GM12891 (cell line): ENCODE results near the gene ANKS1B.

Experiments used
- DNase-seq: peaks from one replicate; pipeline ENCODE4 v3.0.0; 2011; ENCODE audit warnings: low spot score; ENCODE audit not compliant: insufficient read length
- FAIRE-seq: peaks from 2 replicates; lab custom pipeline; 2011; peaks lifted over from hg19 to GRCh38; lab: Jason Lieb, UNC
- PAX5 ChIP-seq: IDR thresholded peaks from 2 replicates; pipeline ENCODE4 v1.6.1; 2011; ENCODE audit warnings: low read length, moderate library complexity, mild to moderate bottlenecking; ENCODE audit not compliant: insufficient read depth, severe bottlenecking
- POLR2A ChIP-seq: IDR thresholded peaks from 2 replicates; pipeline ENCODE4 v1.6.1; 2011; ENCODE audit warnings: low read depth, low read length, control low read depth
- POLR2AphosphoS5 ChIP-seq: IDR thresholded peaks from 2 replicates; pipeline ENCODE4 v1.6.1; 2011; ENCODE audit warnings: low read depth, low read length, control low read depth
- POU2F2 ChIP-seq: IDR thresholded peaks from 2 replicates; pipeline ENCODE4 v1.6.1; 2011; ENCODE audit warnings: low read depth, mild to moderate bottlenecking, control low read depth, low read length, moderate library complexity
- SPI1 ChIP-seq: IDR thresholded peaks from 2 replicates; pipeline ENCODE4 v1.6.1; 2011; ENCODE audit warnings: low read depth, low read length, control low read depth
- TAF1 ChIP-seq: IDR thresholded peaks from 2 replicates; pipeline ENCODE4 v1.6.1; 2011; ENCODE audit warnings: low read depth, low read length, control low read depth

ANKS1B gene

DNA sequence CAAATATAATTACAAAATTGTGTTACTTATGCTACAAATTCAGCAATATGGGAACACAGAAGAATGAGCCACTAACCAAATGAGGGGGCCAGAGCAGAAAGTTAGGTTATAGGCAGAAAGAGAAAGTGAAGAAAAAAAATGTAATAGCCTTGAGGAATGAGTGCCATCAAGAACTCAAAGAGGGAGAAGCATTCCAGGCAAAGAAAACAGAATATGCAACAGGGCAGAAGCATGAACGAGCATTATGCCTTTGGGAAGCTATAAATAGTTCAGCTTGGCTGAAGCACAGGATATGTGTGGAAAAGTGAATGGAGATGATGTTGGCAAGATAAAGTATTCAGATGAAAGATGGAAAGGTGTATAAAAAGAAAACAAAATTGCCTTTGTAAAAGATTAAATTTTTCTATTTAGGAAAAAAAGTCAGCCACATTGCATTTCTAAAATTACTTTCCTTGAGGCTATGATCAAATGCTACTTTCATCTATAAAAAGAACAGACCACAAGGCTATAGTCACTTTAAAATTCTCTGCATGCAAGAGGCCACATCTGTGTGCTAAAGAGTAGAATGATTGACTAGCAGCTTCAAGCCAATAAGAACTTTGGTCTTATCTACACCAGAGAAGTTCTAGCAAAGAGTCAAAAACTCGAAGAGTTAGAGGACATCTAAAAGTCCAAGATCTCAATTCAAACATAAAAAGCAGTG is 530.7 kb downstream of the ANKS1B start:
- TF ChIP-seq POLR2AphosphoS5, result no peak
- no peak for TF ChIP-seq TAF1
- TF ChIP-seq PAX5, result no peak
- no peak for TF ChIP-seq POLR2A
- no peak for TF ChIP-seq POU2F2
- no peak for TF ChIP-seq SPI1
- FAIRE-seq, result no peak
- no peak for DNase-seq

DNA sequence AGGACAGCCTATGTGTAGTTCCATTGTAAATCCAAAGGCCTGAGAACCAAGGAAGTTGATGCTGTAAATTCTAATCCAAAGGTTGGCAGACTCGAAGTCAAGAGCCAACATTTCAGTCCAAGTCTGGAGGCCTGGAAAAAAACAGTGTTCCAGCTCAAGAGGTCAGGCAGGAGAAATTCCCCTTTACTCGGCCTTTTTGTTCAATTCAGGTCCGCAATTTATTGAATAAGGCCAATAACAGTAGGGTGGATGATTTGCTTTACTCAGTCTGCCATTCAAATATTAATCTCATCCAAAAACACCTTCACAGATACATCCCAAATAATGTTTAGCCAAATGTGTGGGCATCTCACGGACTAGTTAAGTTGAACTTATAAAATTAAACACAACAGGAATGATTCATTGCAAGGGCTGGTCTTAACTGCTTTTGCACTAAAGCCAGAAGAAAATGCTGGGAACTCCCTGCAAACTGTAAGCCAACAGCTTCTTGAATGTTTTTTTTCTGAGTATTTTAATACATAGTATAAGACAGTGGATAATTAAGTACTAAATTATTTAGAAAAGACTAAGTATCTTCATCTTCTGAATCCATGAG is 534.6 kb downstream of the ANKS1B start:
- DNase-seq (no peak), FAIRE-seq (no peak)
- TF ChIP-seq SPI1 (no peak), POU2F2 (no peak)

DNA sequence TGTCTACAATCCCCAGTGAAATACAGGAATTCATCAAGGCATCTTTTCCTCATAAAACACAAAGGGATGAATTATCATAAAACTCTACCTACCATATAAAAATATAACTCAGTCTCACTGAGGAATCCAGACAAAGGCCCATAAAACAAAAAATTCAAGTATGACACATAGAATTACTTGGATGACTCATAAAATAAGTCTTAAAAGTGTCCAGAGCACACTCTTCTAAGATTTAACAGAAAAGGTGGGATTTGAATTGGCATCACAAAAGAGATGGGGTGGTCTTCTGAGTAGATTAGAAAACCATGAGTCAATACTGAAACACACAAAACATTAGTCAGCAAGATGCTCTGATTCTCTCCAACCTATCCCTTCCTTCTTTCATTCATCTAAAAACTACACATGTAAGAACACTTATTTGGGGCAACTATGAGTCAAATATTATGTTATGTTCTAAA is 539.8 kb downstream of the ANKS1B start:
- TF ChIP-seq POLR2AphosphoS5, result no peak
- DNase-seq (no peak), FAIRE-seq (no peak)

DNA sequence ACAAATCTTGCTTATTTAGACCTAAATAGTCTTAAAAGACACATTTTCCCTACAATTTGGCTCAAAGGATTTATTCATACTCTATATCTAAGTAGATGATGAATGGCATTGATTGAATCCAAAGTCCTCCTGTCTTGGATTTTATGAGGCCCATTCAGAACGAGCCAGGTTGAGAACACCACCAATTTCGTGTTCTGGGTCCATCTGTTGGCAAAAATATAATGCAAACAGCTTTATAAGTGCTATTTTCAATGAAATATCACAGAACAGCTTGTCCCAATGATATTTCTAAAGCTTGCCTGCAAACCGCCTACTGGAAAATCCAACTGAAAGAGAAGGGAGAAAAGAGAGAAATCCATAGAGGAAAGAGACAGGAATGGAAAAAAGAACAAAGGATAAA is 542.0 kb downstream of the ANKS1B start:
- DNase-seq (no peak), FAIRE-seq (no peak)
- TF ChIP-seq SPI1 (no peak), POLR2AphosphoS5 (no peak), TAF1 (no peak), POU2F2 (no peak), POLR2A (no peak), PAX5 (no peak)

DNA sequence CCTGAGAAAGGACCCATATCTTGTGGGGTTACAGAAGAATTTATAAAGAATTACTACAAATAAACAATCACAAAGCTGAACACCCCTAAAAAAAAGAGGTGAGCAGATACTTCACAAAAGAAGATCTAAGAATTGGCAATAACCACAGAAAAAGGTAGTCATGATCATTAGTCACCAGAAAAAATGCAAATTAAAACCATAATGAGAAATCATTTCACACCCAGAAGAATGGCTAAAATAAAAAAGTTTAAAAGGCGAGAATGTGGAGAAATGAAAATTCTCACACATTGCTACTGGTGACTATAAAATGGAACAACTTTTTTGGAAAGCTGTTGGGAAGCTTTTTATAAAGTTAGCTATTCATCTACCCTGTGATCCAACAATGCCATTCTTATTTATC is 545.3 kb downstream of the ANKS1B start:
- no peak for TF ChIP-seq POLR2A
- no peak for TF ChIP-seq POU2F2
- no peak for TF ChIP-seq PAX5
- no peak for TF ChIP-seq TAF1
- TF ChIP-seq POLR2AphosphoS5, result no peak
- no peak for TF ChIP-seq SPI1
- DNase-seq (no peak), FAIRE-seq (no peak)

DNA sequence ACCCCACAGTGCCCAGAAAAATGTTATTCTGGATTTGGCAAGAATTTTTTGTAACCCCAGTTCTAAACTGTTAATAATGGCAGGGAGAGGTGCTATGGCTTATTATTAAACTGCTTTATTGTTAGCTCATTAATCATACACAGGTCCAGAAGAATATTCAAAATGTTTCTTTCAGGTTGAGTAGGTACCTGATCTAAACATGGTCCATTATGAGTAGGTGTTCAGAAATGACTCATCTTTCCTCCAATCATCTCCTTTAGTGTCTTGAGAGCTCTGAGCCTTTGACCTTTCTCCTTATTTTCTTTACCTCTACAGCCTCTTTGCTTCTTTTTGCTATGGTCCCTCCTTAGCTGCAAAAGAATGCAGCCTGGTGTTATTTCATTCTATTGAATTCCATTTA is 548.2 kb downstream of the ANKS1B start:
- DNase-seq, result peak; percentile 4
- no peak for FAIRE-seq
- no peak for TF ChIP-seq TAF1
- TF ChIP-seq POLR2AphosphoS5, result no peak
- TF ChIP-seq POLR2A, result no peak
- no peak for TF ChIP-seq POU2F2
- TF ChIP-seq SPI1, result no peak
- no peak for TF ChIP-seq PAX5

DNA sequence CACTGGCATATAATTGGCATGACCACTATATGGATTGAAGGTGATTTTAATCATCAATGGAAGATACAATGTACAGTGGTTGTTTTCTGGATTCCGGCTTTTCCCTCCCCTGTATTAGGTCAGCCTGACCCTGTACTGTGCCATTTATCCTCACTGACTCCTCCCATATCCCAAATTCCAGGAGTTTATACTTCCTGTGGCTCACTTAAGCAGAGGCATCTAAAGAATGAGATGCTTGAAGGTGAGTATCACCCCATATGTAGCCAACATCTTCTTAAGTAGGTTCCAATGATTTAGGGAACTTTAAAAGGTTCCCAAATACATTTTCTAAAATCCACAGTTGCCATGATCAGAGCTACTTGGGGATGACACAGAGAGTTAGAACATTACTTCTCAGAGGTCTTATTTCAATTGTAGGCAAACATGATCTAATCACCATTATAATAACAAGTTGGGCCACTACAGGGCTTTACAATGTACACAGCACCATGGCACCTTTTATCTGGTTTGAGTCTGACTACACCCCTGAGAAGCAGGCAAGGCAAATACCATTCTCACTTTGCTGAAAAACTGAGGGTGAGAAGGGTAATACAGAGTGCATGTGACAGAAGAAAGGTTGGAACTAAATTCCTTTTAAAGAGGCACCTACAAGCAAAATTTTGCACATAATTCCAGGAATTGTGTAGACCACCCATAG is 549.5 kb downstream of the ANKS1B start:
- no peak for FAIRE-seq
- DNase-seq, result no peak
- TF ChIP-seq TAF1, result no peak
- no peak for TF ChIP-seq PAX5
- no peak for TF ChIP-seq POLR2AphosphoS5
- no peak for TF ChIP-seq SPI1
- TF ChIP-seq POU2F2, result no peak
- TF ChIP-seq POLR2A, result no peak

DNA sequence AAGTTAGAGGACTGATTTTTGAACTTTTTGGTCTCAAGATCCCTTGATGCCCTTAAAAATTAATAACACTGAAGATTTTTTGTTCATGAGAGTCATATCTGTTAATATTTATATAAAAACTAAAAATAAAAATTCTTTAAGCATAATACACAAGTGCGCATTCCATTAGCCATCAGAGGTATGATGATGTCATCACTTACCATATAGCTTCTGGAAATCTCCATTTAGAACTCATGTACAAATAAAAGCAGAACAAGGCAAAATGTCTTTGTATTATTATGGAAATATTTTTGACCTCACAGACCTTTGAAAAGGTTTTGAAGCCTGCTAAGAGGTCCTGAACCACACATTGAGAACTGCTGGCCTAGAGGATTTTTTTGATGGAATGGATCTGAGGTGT is 551.6 kb downstream of the ANKS1B start:
- DNase-seq (no peak), FAIRE-seq (no peak)
- no peak for TF ChIP-seq POU2F2
- TF ChIP-seq POLR2A, result no peak
- TF ChIP-seq POLR2AphosphoS5, result no peak
- TF ChIP-seq TAF1, result no peak
- no peak for TF ChIP-seq SPI1
- no peak for TF ChIP-seq PAX5

DNA sequence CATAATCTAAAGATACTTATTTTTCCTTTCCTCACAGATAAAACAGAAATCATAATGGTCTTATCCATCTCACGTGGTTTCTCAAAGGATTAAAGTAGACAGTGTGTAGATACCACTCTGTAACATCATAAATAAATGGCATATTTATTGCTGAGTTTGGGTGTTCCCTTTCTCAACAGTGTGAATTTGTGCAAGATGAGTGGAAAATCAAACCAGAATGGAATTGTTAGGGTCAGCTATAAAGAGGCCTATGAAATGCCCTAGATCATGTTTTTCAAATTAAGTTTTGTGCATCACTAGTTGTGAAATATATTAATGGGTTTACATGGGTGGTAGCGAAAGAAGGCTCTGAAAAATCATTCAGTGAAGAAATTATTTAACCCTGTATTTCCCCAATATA is 553.5 kb downstream of the ANKS1B start:
- DNase-seq (no peak), FAIRE-seq (no peak)
- TF ChIP-seq PAX5 (no peak), TAF1 (no peak), POLR2AphosphoS5 (no peak), POU2F2 (no peak), SPI1 (no peak), POLR2A (no peak)

DNA sequence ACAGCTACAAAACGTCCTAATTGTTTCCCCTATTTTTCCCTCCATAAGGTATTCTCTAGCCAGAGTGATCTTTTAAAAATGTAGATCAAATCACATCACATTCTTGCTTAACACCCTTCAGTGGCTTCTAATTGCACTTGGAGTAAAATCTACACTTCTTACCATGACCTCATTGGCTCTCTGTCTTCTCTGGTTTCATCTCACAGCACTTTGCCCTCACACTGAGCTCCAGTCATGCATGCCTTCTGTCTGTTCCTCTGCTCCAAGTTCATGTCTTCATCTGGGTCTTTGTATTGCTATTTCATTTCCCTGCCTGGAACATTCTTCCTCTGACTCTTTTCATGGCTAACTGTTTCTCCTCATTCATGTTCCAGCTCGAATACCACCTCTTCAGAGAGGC is 557.6 kb downstream of the ANKS1B start:
- no peak for TF ChIP-seq POLR2A
- no peak for TF ChIP-seq SPI1
- no peak for TF ChIP-seq POLR2AphosphoS5
- no peak for TF ChIP-seq POU2F2
- TF ChIP-seq TAF1, result no peak
- no peak for TF ChIP-seq PAX5
- DNase-seq, result no peak
- FAIRE-seq, result no peak
